ENCODE results near the gene TTBK1.

DNA sequence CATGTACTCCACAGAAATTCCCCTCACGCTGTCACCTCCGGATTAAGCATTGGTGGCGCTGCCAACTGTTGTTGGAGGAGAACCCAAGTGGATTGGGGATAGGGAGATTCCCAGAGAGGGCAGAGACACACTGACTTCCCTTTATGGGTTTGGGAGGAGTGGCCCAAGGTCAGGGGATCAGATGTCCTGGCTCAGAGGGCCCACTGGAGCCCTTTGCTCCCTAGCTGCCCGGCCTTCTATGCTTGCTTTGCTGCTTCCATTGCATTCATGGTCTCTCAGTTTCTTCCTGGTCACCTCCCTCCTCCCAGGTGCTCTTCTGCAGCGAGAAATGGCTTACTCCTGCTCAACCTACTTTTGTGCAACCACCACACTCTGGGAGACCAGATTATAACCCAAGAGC, 46.9 kb upstream of the TTBK1 start:
- no peak for TF ChIP-seq POLR2A (IDR thresholded peaks at IDR 0.05; ENCODE audit: extremely low read depth, insufficient read length)
- TF ChIP-seq, protein P1, sequence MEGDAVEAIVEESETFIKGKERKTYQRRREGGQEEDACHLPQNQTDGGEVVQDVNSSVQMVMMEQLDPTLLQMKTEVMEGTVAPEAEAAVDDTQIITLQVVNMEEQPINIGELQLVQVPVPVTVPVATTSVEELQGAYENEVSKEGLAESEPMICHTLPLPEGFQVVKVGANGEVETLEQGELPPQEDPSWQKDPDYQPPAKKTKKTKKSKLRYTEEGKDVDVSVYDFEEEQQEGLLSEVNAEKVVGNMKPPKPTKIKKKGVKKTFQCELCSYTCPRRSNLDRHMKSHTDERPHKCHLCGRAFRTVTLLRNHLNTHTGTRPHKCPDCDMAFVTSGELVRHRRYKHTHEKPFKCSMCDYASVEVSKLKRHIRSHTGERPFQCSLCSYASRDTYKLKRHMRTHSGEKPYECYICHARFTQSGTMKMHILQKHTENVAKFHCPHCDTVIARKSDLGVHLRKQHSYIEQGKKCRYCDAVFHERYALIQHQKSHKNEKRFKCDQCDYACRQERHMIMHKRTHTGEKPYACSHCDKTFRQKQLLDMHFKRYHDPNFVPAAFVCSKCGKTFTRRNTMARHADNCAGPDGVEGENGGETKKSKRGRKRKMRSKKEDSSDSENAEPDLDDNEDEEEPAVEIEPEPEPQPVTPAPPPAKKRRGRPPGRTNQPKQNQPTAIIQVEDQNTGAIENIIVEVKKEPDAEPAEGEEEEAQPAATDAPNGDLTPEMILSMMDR (IDR thresholded peaks at IDR 0.05; ENCODE audit: low read depth, low read length), result no peak
- TF ChIP-seq, protein P2, sequence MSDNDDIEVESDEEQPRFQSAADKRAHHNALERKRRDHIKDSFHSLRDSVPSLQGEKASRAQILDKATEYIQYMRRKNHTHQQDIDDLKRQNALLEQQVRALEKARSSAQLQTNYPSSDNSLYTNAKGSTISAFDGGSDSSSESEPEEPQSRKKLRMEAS (IDR thresholded peaks at IDR 0.05; ENCODE audit: low read depth, low read length), result no peak
